GM12878 (cell line): ENCODE measurements around the gene MASTL. TPM values are rescaled to one million over a fixed set of nuclear protein-coding genes. Genes with fewer than 3 reads are reported as not detected.

Source experiments
- ATAC-seq: fragments of 200-7000 bp; cut with Tn5 transposase; 3 replicates; pipeline ENCODE4 v1.9.1; 2020; ENCODE audit warnings: mild to moderate bottlenecking, moderate library complexity
- BruUV-seq: library from RNA; stranded (reverse); fragments of 400-500 nt; replicated peaks from 2 replicates; lab custom pipeline; 2021; lab: Mats Ljungman, UMichigan
- CTCF ChIA-PET: fragments of 300-600 bp; sonication (Branson Sonifier 250); formaldehyde crosslinking; extraction: SDS; loops from one replicate; lab custom pipeline; 2021; ENCODE audit warnings: inconsistent platforms; lab: Yijun Ruan, JAX
- POLR2A ChIA-PET: fragments of 350-600 bp; formaldehyde crosslinking; extraction: SDS; loops from one replicate; lab custom pipeline; 2021; ENCODE audit warnings: inconsistent platforms; lab: Charles Lee
- RAD21 ChIA-PET: fragments of 300-600 bp; sonication (Branson Sonifier 250); formaldehyde crosslinking; loops from one replicate; lab custom pipeline; 2023; ENCODE audit warnings: antibody characterized with exemption; ENCODE audit not compliant: unreplicated experiment; lab: Charles Lee
- SMC1A ChIA-PET: fragments of 300-600 bp; sonication (Branson Sonifier 250); formaldehyde crosslinking; loops from one replicate; lab custom pipeline; 2023; ENCODE audit not compliant: unreplicated experiment, uncharacterized antibody; lab: Charles Lee
- DNase-seq: peaks from one replicate; pipeline ENCODE4 v3.0.0-alpha.2; 2011; ENCODE audit warnings: low read depth, low spot score
- FAIRE-seq: peaks from 3 replicates; lab custom pipeline; 2011; peaks lifted over from hg19 to GRCh38; lab: Jason Lieb, UNC
- H2AFZ ChIP-seq: 2 replicates; pipeline ENCODE4 v1.6.0; 2011; ENCODE audit warnings: low read depth, low read length, control low read depth; ENCODE audit not compliant: control insufficient read depth
- H3K27ac ChIP-seq: 2 replicates; pipeline ENCODE4 v1.5.1; 2011; ENCODE audit warnings: control low read depth; ENCODE audit not compliant: control insufficient read depth, insufficient read depth
- H3K27me3 ChIP-seq, 2 experiments: replicated peaks in 1 of 2; 2 replicates each; pipeline versions ENCODE4 v1.6.0 to v1.6.1; 2011; ENCODE audit warnings: low read length in 1 of 2; ENCODE audit not compliant: control insufficient read depth in 2 of 2, insufficient read depth in 2 of 2
- H3K36me3 ChIP-seq, 2 experiments: 2 replicates each; pipeline ENCODE4 v1.5.1; 2011; ENCODE audit warnings: low read length in 1 of 2; ENCODE audit not compliant: control insufficient read depth in 2 of 2, insufficient read depth in 2 of 2
- H3K4me1 ChIP-seq: 2 replicates; pipeline ENCODE4 v1.6.1; 2011; ENCODE audit warnings: mild to moderate bottlenecking, low read length, moderate library complexity, mixed read lengths; ENCODE audit not compliant: control insufficient read depth, insufficient read depth
- H3K4me2 ChIP-seq: 2 replicates; pipeline ENCODE4 v1.6.0; 2011; ENCODE audit warnings: control low read depth; ENCODE audit not compliant: control insufficient read depth, insufficient read depth
- H3K4me3 ChIP-seq: fragments of 200-600 bp; sonication (generic); 2 replicates; pipeline ENCODE4 v1.5.1; 2016
- H3K79me2 ChIP-seq: 2 replicates; pipeline ENCODE4 v1.6.0; 2011; ENCODE audit warnings: low read length; ENCODE audit not compliant: control insufficient read depth, insufficient read depth
- H3K9ac ChIP-seq: 2 replicates; pipeline ENCODE4 v1.8.0; 2011; ENCODE audit warnings: low read length, control low read depth, mixed read lengths; ENCODE audit not compliant: control insufficient read depth, insufficient read depth
- H3K9me3 ChIP-seq: replicated peaks from 3 replicates; pipeline ENCODE4 v1.5.1; 2011; ENCODE audit warnings: mild to moderate bottlenecking, low read length; ENCODE audit not compliant: control insufficient read depth, insufficient read depth
- H4K20me1 ChIP-seq: 2 replicates; pipeline ENCODE4 v1.6.0; 2011; ENCODE audit not compliant: control insufficient read depth, insufficient read depth
- CREB1 ChIP-seq: IDR thresholded peaks from 2 replicates; pipeline ENCODE4 v1.6.1; 2012; ENCODE audit warnings: low read depth, mild to moderate bottlenecking, inconsistent platforms
- EGR1 ChIP-seq, 2 experiments: IDR thresholded peaks; 1 replicate in 1 of 2; 2 replicates in 1 of 2; pipeline ENCODE4 v1.6.1; 2011 to 2012; ENCODE audit warnings: low read depth in 2 of 2, low read length in 2 of 2, borderline replicate concordance in 1 of 2, mild to moderate bottlenecking in 1 of 2, moderate library complexity in 1 of 2
- ELK1 ChIP-seq: IDR thresholded peaks from 2 replicates; pipeline ENCODE4 v1.6.1; 2012; ENCODE audit warnings: low read depth, low read length, improper control_type of control experiment
- MTA2 ChIP-seq: fragments of 450-650 bp; IDR thresholded peaks from 2 replicates; pipeline ENCODE4 v1.6.1; 2016; ENCODE audit warnings: low read depth, mild to moderate bottlenecking, moderate library complexity
- NRF1 ChIP-seq: conservative IDR thresholded peaks from 2 replicates; pipeline ENCODE4 v1.6.1; 2011; ENCODE audit warnings: mild to moderate bottlenecking, low read depth, low read length, improper control_type of control experiment
- SUPT20H ChIP-seq: IDR thresholded peaks from 2 replicates; pipeline ENCODE4 v1.6.1; 2011; ENCODE audit warnings: low read depth, mild to moderate bottlenecking, low read length, moderate library complexity, borderline replicate concordance; ENCODE audit not compliant: control insufficient read depth
- ZBTB33 ChIP-seq: fragments of 450-650 bp; IDR thresholded peaks from 2 replicates; pipeline ENCODE4 v1.6.1; 2017; ENCODE audit warnings: mild to moderate bottlenecking
- WGBS: methylation state at CpG from one replicate; pipeline ENCODE4 v1.1.6; 2016; ENCODE audit warnings: low lambda C conversion rate; ENCODE audit not compliant: insufficient replicate concordance, insufficient coverage; ENCODE audit errors: missing lambda C conversion rate; 5-methylcytosine and 5-hydroxymethylcytosine counted together
- in situ Hi-C: fragments of 300-500 bp; cut with MboI; formaldehyde crosslinking; loops from 9 replicates; pipeline ENCODE4 v1.14.3; 2018; ENCODE audit warnings: mixed read lengths
- intact Hi-C: fragments of 100-400 bp; cut with micrococcal nuclease; formaldehyde crosslinking; loops from one replicate; pipeline ENCODE4 v1.14.2; 2022; ENCODE audit not compliant: unreplicated experiment
- polyA plus RNA-seq, 11 experiments: library from polyadenylated mRNA; depleted of rRNA in 4 of 11; unstranded in 6 of 11; stranded (reverse) in 5 of 11; fragments of >200 nt; fragmentation: Nextera tagmentation in 4 of 11; fragmentation: Illumina TruSeq in 1 of 11; extraction: Ambion mirVana in 4 of 11; extraction: Trizol in 1 of 11; gene quantifications; 1 replicate in 1 of 11; 2 replicates in 10 of 11; pipeline versions ENCODE4 v1.2.1 to v1.2.3, GENCODE V29; 2011 to 2016; ENCODE audit warnings: inconsistent platforms in 2 of 11, missing spikeins in 2 of 11, low read depth in 1 of 11
- total RNA-seq, 4 experiments: library from RNA; depleted of rRNA in 3 of 4; stranded (reverse); fragments of >200 nt in 3 of 4; fragmentation: Illumina TruSeq in 1 of 4; extraction: Trizol in 1 of 4; gene quantifications; 2 replicates each; pipeline versions ENCODE4 v1.2.1 to v1.2.3, GENCODE V29; 2013 to 2021
- TF ChIP-seq, protein P1 (sequence below): fragments of 450-650 bp; IDR thresholded peaks from 2 replicates; pipeline ENCODE4 v1.6.1; 2017; ENCODE audit warnings: borderline replicate concordance

Gene MASTL
- total and polyA plus RNA-seq, 10 of the 15 experiments (the other 5 are each of a cell fraction or from before 2014, with no cell fraction given): 7.1 to 36.9 (median 21.3) TPM

GRCh38 chr10:27134371-27134770 is 20.8 kb upstream of the MASTL start:
- BruUV-seq: no TSS peak
- SMC1A ChIA-PET: interaction anchor here (0.6 to 1.0 kb wide), 2 partner anchors 12 to 235 kb away, joined by 3 to 4 read pairs; no protein-coding TSS in a partner anchor
- TF ChIP-seq EGR1 (IDR thresholded peaks at IDR 0.05; ENCODE audit: borderline replicate concordance in 1 of 2, low read depth in 2 of 2, low read length in 2 of 2) (no peak), CREB1 (no peak)
- Histone ChIP-seq H2AFZ (no peak overlapping the region), H3K9me3 (no peaks in the 10 kb centered on the region), H3K27ac (no peak overlapping the region), H3K4me2 (no peak overlapping the region), H3K36me3 (peaks cover 2 to 36% of the 10 kb centered on the region in 2 experiments), H3K9ac (no peak overlapping the region), H3K79me2 (no peaks in the 10 kb centered on the region), H3K4me1 (no peaks in the 10 kb centered on the region), H3K4me3 (no peak overlapping the region), H4K20me1 (no peaks in the 10 kb centered on the region), H3K27me3 (no peaks in the 10 kb centered on the region)
- 87% methylated on average over 3 of the region's 3 CpGs for WGBS
- intact Hi-C loops: no loop called here
- in situ Hi-C loops: loop anchor here (25.0 kb wide), 1 partner anchor 1428 kb away; no protein-coding TSS in a partner anchor
- FAIRE-seq: no peak
- RAD21 ChIA-PET: no interaction called here
- CTCF ChIA-PET: interaction anchor here (0.6 to 1.2 kb wide), 2 partner anchors 22 to 191 kb away, joined by 3 read pairs; no protein-coding TSS in a partner anchor
- POLR2A ChIA-PET: no interaction called here
- DNase-seq: no peak
- ATAC-seq: no peak

DNA sequence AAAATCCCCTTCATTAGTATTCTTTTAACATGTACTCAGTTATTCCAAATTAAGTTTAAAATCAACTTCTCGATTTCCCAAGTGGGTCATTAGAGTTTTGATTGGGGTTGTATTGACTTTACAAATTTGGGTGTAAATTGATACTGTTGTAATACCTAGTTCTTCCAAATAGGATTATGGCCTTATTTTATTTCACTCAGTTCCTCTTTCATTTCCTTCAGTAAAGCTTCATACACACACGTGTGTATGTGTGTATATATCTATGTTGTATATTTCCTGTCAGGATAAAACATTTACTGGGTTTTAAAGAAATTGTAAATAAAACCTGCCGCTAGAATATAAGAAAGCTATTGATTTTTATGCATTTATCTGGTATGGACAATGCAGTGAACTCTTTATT is 16.9 kb upstream of the MASTL start:
- H3K79me2 ChIP-seq: no peaks in the 10 kb centered on the region
- H3K4me3 ChIP-seq: no peak overlapping the region
- H3K4me2 ChIP-seq: no peak overlapping the region
- H3K4me1 ChIP-seq: no peaks in the 10 kb centered on the region
- ChIA-PET SMC1A (no interaction called here), CTCF (interaction anchor here (1.6 kb wide), 1 partner anchor 85 kb away, joined by 4 read pairs; no protein-coding TSS in a partner anchor), RAD21 (no interaction called here), POLR2A (no interaction called here)
- H3K27ac ChIP-seq: no peak overlapping the region
- DNase-seq: no peak
- H4K20me1 ChIP-seq: no peaks in the 10 kb centered on the region
- H3K9ac ChIP-seq: no peak overlapping the region
- H2AFZ ChIP-seq: no peak overlapping the region
- TF ChIP-seq, protein P1, sequence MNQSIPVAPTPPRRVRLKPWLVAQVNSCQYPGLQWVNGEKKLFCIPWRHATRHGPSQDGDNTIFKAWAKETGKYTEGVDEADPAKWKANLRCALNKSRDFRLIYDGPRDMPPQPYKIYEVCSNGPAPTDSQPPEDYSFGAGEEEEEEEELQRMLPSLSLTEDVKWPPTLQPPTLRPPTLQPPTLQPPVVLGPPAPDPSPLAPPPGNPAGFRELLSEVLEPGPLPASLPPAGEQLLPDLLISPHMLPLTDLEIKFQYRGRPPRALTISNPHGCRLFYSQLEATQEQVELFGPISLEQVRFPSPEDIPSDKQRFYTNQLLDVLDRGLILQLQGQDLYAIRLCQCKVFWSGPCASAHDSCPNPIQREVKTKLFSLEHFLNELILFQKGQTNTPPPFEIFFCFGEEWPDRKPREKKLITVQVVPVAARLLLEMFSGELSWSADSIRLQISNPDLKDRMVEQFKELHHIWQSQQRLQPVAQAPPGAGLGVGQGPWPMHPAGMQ: no peak
- no peak for TF ChIP-seq SUPT20H
- no peak for TF ChIP-seq NRF1
- no peak for TF ChIP-seq MTA2
- TF ChIP-seq ELK1: no peak
- no peak for TF ChIP-seq ZBTB33
- no TSS peak for BruUV-seq
- intact Hi-C loops: no loop called here
- in situ Hi-C loops: loop anchor here (25.0 kb wide), 1 partner anchor 1424 kb away; no protein-coding TSS in a partner anchor
- H3K27me3 ChIP-seq: no peaks in the 10 kb centered on the region
- WGBS: 75% methylated on average over 3 of the region's 3 CpGs
- H3K9me3 ChIP-seq: no peaks in the 10 kb centered on the region
- peaks cover 3 to 18% of the 10 kb centered on the region in 2 experiments for H3K36me3 ChIP-seq
- no peak for FAIRE-seq
- ATAC-seq: no peak
